Adrenal gland (tissue), 12 donors: ENCODE data around the gene NBDY. TPM values are rescaled to one million over a fixed set of nuclear protein-coding genes. Genes with fewer than 3 reads are reported as not detected.

ENCODE experiments used
- DNase-seq, 7 donors: peaks; one replicate each; pipeline ENCODE4 v3.0.0-alpha.2; 2019 to 2020
- H3K27ac ChIP-seq, 5 donors: fragments of 200-600 bp; sonication (generic) in 4 of 5; 1 replicate in 3 of 5; 2 replicates in 2 of 5; pipeline versions ENCODE4 v1.5.1 to v1.8.0; 2016 to 2020; ENCODE audit warnings: mild to moderate bottlenecking in 1 of 5
- H3K27me3 ChIP-seq: fragments of 200-600 bp; 2 replicates; pipeline ENCODE4 v1.8.0; 2021
- H3K36me3 ChIP-seq, 2 donors: fragments of 200-600 bp; replicated peaks in 1 of 2; 1 replicate in 1 of 2; 2 replicates in 1 of 2; pipeline versions ENCODE4 v1.5.1 to v1.8.0; 2018 to 2022
- H3K4me1 ChIP-seq, 2 donors: fragments of 200-600 bp; replicated peaks in 1 of 2; 1 replicate in 1 of 2; 2 replicates in 1 of 2; pipeline versions ENCODE4 v1.5.1 to v1.8.0; 2018 to 2021
- H3K4me3 ChIP-seq, 4 donors: fragments of 200-600 bp; sonication (generic) in 3 of 4; one replicate each; pipeline ENCODE4 v1.5.1; 2016 to 2018
- H3K9me3 ChIP-seq, 3 donors: fragments of 200-600 bp; sonication (generic) in 1 of 3; replicated peaks in 1 of 3; 1 replicate in 2 of 3; 2 replicates in 1 of 3; pipeline versions ENCODE4 v1.5.1 to v1.8.0; 2016 to 2021
- CTCF ChIP-seq, 6 experiments: fragments of 450-650 bp in 4 of 6; fragments of 200-600 bp in 2 of 6; sonication (generic) in 1 of 6; IDR thresholded peaks; 1 replicate in 5 of 6; 2 replicates in 1 of 6; pipeline versions ENCODE4 v1.5.1 to v1.8.0; 2016 to 2021; ENCODE audit warnings: antibody characterized with exemption in 6 of 6, mild to moderate bottlenecking in 2 of 6, moderate library complexity in 1 of 6
- POLR2A ChIP-seq, 2 donors: fragments of 450-650 bp; IDR thresholded peaks; one replicate each; pipeline ENCODE4 v1.6.1; 2017; ENCODE audit warnings: antibody characterized with exemption in 2 of 2, mild to moderate bottlenecking in 2 of 2, moderate library complexity in 1 of 2
- WGBS, 4 donors: extraction: QIAGEN DNeasy Blood & Tissue Kit in 2 of 4; methylation state at CpG; one replicate each; pipeline versions ENCODE4 v1.1.5 to v1.1.7; 2013 to 2017; 5-methylcytosine and 5-hydroxymethylcytosine counted together
- intact Hi-C, 2 donors: fragments of 100-400 bp; cut with DNase I; formaldehyde crosslinking; loops; one replicate each; pipeline versions ENCODE4 v1.14.1 to v1.15.0; 2022 to 2023
- polyA plus RNA-seq, 3 donors: library from polyadenylated mRNA; stranded (reverse); fragments of 200-250 nt in 2 of 3; fragments of 350-450 nt in 1 of 3; fragmentation: Illumina TruSeq in 1 of 3; extraction: RNeasy Lipid Tissue Mini Kit (QIAGEN cat#74804) in 1 of 3; gene quantifications; one replicate each; pipeline ENCODE4 v1.2.3, GENCODE V29; 2013 to 2014
- total RNA-seq, 9 donors: library from RNA; depleted of rRNA in 4 of 9; stranded (reverse); fragments of >200 nt in 4 of 9; fragments of 120-200 nt in 1 of 9; fragmentation: NEBNext Ultra II Directional in 1 of 9; extraction: Animal tissue kit (Norgen Biotek cat#: 25700) in 1 of 9; gene quantifications; one replicate each; pipeline versions ENCODE4 v1.1.0 to v1.2.4, GENCODE V29; 2013 to 2023
- donor health status: healthy with polysubstance abuse.
- donor health status: Bipolar disorder and iron deficiency.
- donor health status: DM: yes; HTN: yes; CAD: no.
- donor health status: DM: no; HTN: no; CAD: no.
- donor health status: DM: no; HTN: no; CAD: no.
- donor health status: DM: yes; HTN: yes; CAD: no.

NBDY gene
- total and polyA plus RNA-seq, 12 donors, result 14.7 to 98.5 (median 36.3) TPM

- intact Hi-C loops, result no loop called here
- Histone ChIP-seq H3K36me3 (no peaks in the 10 kb centered on the region), H3K4me3 (no peak overlapping the region), H3K27ac (no peak overlapping the region), H3K4me1 (no peaks in the 10 kb centered on the region), H3K27me3 (no peaks in the 10 kb centered on the region), H3K9me3 (no peaks in the 10 kb centered on the region)
- DNase-seq, result peak in 2 of 7 donors; percentile 10 to 15
- no peak for TF ChIP-seq CTCF (IDR thresholded peaks at IDR 0.05)
- TF ChIP-seq POLR2A (IDR thresholded peaks at IDR 0.05), result no peak
- WGBS, 4 donors, result 88 to 99% (median 91%) methylated on average over 7 of the region's 7 CpGs
Observed at GRCh38 chrX:56790778-56791177, 61.7 kb downstream of the NBDY start.

DNA sequence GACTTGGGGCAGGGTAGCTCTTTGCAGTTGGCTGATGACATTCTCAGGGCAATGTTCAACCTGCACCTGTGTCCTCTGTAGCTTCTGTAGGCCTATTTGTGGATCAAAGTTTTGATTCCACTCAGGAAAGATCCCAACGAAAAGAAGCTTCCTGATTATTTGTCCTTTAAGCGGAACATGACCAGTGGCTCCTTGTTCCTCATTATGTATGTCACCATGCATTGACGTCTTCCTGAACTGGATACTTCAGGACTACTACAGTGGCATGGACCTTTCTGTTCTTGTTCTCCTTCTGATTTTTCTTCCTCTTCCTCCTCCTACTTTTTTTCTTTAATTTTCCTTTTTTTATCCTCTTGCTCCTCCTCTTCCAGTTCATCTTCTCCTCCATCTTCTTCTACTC, 62.4 kb downstream of the NBDY start:
- Histone ChIP-seq H3K9me3 (no peaks in the 10 kb centered on the region), H3K36me3 (no peaks in the 10 kb centered on the region), H3K27me3 (no peaks in the 10 kb centered on the region), H3K27ac (no peak overlapping the region), H3K4me1 (no peaks in the 10 kb centered on the region), H3K4me3 (no peak overlapping the region)
- intact Hi-C loops, result no loop called here
- WGBS, 4 donors, result 67 to 75% (median 71%) methylated on average over 3 of the region's 3 CpGs
- TF ChIP-seq CTCF (IDR thresholded peaks at IDR 0.05) (no peak), POLR2A (IDR thresholded peaks at IDR 0.05) (no peak)
- DNase-seq, result no peak

GRCh38 chrX:56792270-56793111, 63.4 kb downstream of the NBDY start:
- H3K36me3 ChIP-seq, result no peaks in the 10 kb centered on the region
- no peaks in the 10 kb centered on the region for H3K9me3 ChIP-seq
- 69 to 88% (median 83%) methylated on average over 6 to 8 of the region's 8 CpGs for WGBS, 4 donors
- H3K4me1 ChIP-seq, result no peaks in the 10 kb centered on the region
- no peaks in the 10 kb centered on the region for H3K27me3 ChIP-seq
- no peak overlapping the region for H3K4me3 ChIP-seq
- TF ChIP-seq CTCF (IDR thresholded peaks at IDR 0.05) (no peak), POLR2A (IDR thresholded peaks at IDR 0.05) (no peak)
- peak in 4 of 7 donors; percentile 10 to 29 (median 19) for DNase-seq
- no peak overlapping the region for H3K27ac ChIP-seq
- intact Hi-C loops, result no loop called here

- no peak for TF ChIP-seq CTCF (IDR thresholded peaks at IDR 0.05)
- TF ChIP-seq POLR2A (IDR thresholded peaks at IDR 0.05), result no peak
- intact Hi-C loops, result no loop called here
- WGBS, 4 donors, result 100% methylated on average over 1 of the region's 1 CpG; no CpG with 5 or more reads in 1 of the 4 donors
- Histone ChIP-seq H3K9me3 (no peaks in the 10 kb centered on the region), H3K4me3 (no peak overlapping the region), H3K36me3 (no peaks in the 10 kb centered on the region), H3K27ac (no peak overlapping the region), H3K4me1 (peaks cover 4 to 5% of the 10 kb centered on the region in 2 donors), H3K27me3 (no peaks in the 10 kb centered on the region)
- peak in 2 of 7 donors; percentile 8 to 12 for DNase-seq
Observed at GRCh38 chrX:56793112-56793430, 64.0 kb downstream of the NBDY start.
